H9 (cell line): ENCODE measurements around the gene SLC5A2. TPM values are rescaled to one million over a fixed set of nuclear protein-coding genes. Genes with fewer than 3 reads are reported as not detected.
A peak's percentile ranks its signal among the peaks of the same experiment; 100 is the strongest.

Source experiments
- DNase-seq: peaks from one replicate; pipeline ENCODE4 v3.0.0-alpha.2; 2017
- H2AFZ ChIP-seq: one replicate; pipeline ENCODE4 v1.6.1; 2013; ENCODE audit warnings: mild to moderate bottlenecking, low read length, control low read depth, moderate library complexity
- H2AK5ac ChIP-seq: 2 replicates; pipeline ENCODE4 v1.6.1; 2013; ENCODE audit warnings: low read length, control low read depth, mixed read lengths; ENCODE audit not compliant: insufficient read length
- H2BK120ac ChIP-seq: one replicate; pipeline ENCODE4 v1.6.1; 2013; ENCODE audit warnings: low read depth, mild to moderate bottlenecking, low read length, control low read depth, inconsistent platforms; ENCODE audit not compliant: poor library complexity, severe bottlenecking
- H2BK12ac ChIP-seq: 2 replicates; pipeline ENCODE4 v1.6.1; 2013; ENCODE audit warnings: low read length, control low read depth, mixed read lengths, low read depth; ENCODE audit not compliant: insufficient read length
- H2BK15ac ChIP-seq: 2 replicates; pipeline ENCODE4 v1.6.1; 2013; ENCODE audit warnings: low read depth, low read length, control low read depth
- H2BK20ac ChIP-seq: one replicate; pipeline ENCODE4 v1.6.1; 2013; ENCODE audit warnings: low read depth, mild to moderate bottlenecking, low read length, control low read depth, inconsistent platforms; ENCODE audit not compliant: poor library complexity, severe bottlenecking
- H2BK5ac ChIP-seq: 2 replicates; pipeline ENCODE4 v1.6.1; 2013; ENCODE audit warnings: low read length, control low read depth, mixed read lengths; ENCODE audit not compliant: insufficient read length
- H3K14ac ChIP-seq: 2 replicates; pipeline ENCODE4 v1.6.1; 2013; ENCODE audit warnings: low read length, control low read depth; ENCODE audit not compliant: insufficient read depth
- H3K18ac ChIP-seq: 2 replicates; pipeline ENCODE4 v1.6.1; 2013; ENCODE audit warnings: low read depth, mild to moderate bottlenecking, mixed read lengths, low read length, control low read depth; ENCODE audit not compliant: insufficient read length
- H3K23ac ChIP-seq: 2 replicates; pipeline ENCODE4 v1.6.1; 2013; ENCODE audit warnings: low read length, control low read depth, mixed read lengths, low read depth; ENCODE audit not compliant: insufficient read length
- H3K23me2 ChIP-seq: 2 replicates; pipeline ENCODE4 v1.6.1; 2013; ENCODE audit warnings: low read depth, mild to moderate bottlenecking, mixed read lengths, low read length, control low read depth; ENCODE audit not compliant: insufficient read length, poor library complexity, severe bottlenecking
- H3K27ac ChIP-seq: 2 replicates; pipeline ENCODE4 v1.5.1; 2013; ENCODE audit warnings: low read length, control low read depth, mixed read lengths, low read depth; ENCODE audit not compliant: insufficient read length
- H3K27me3 ChIP-seq: 2 replicates; pipeline ENCODE4 v1.6.1; 2013; ENCODE audit warnings: low read length, control low read depth, inconsistent platforms; ENCODE audit not compliant: insufficient read depth
- H3K4ac ChIP-seq: 2 replicates; pipeline ENCODE4 v1.6.1; 2013; ENCODE audit warnings: low read depth, mild to moderate bottlenecking, control low read depth, inconsistent platforms, low read length, moderate library complexity
- H3K4me1 ChIP-seq: 2 replicates; pipeline ENCODE4 v1.6.1; 2013; ENCODE audit warnings: low read length, control low read depth, inconsistent platforms; ENCODE audit not compliant: insufficient read depth
- H3K4me2 ChIP-seq: 2 replicates; pipeline ENCODE4 v1.6.1; 2013; ENCODE audit warnings: low read length, control low read depth, mixed read lengths; ENCODE audit not compliant: insufficient read length, insufficient read depth
- H3K56ac ChIP-seq: 2 replicates; pipeline ENCODE4 v1.6.1; 2013; ENCODE audit warnings: low read depth, mild to moderate bottlenecking, mixed read lengths, low read length, control low read depth; ENCODE audit not compliant: insufficient read length
- H3K79me1 ChIP-seq: 2 replicates; pipeline ENCODE4 v1.6.1; 2013; ENCODE audit warnings: low read depth, mild to moderate bottlenecking, moderate library complexity, low read length, control low read depth, inconsistent platforms; ENCODE audit not compliant: insufficient read depth, poor library complexity, severe bottlenecking
- H3K79me2 ChIP-seq: 2 replicates; pipeline ENCODE4 v1.6.1; 2013; ENCODE audit warnings: low read length, control low read depth, inconsistent platforms; ENCODE audit not compliant: insufficient read depth
- H3K9ac ChIP-seq: 2 replicates; pipeline ENCODE4 v1.6.1; 2013; ENCODE audit warnings: low read length, control low read depth, mixed read lengths; ENCODE audit not compliant: insufficient read length; ENCODE audit errors: extremely low read depth
- H3K9me3 ChIP-seq: one replicate; pipeline ENCODE4 v1.6.1; 2013; ENCODE audit warnings: low read depth, low read length, inconsistent platforms; ENCODE audit not compliant: control insufficient read depth
- H3T11ph ChIP-seq: one replicate; pipeline ENCODE4 v1.6.1; 2013; ENCODE audit warnings: mild to moderate bottlenecking, low read length, control low read depth, inconsistent platforms
- H4K20me1 ChIP-seq: one replicate; pipeline ENCODE4 v1.6.1; 2013; ENCODE audit not compliant: control insufficient read depth, insufficient read length, insufficient read depth
- H4K5ac ChIP-seq: 2 replicates; pipeline ENCODE4 v1.6.1; 2013; ENCODE audit warnings: low read depth, mild to moderate bottlenecking, mixed read lengths, low read length, control low read depth; ENCODE audit not compliant: insufficient read length
- H4K8ac ChIP-seq: replicated peaks from 2 replicates; pipeline ENCODE4 v1.6.1; 2013; ENCODE audit warnings: low read length, control low read depth, mixed read lengths, low read depth; ENCODE audit not compliant: insufficient read length
- H4K91ac ChIP-seq: 2 replicates; pipeline ENCODE4 v1.6.1; 2013; ENCODE audit warnings: low read depth, mild to moderate bottlenecking, moderate library complexity, mixed read lengths, low read length, control low read depth; ENCODE audit not compliant: insufficient read length
- H3K27ac Mint-ChIP-seq, 3 experiments: 2 replicates in 2 of 3; 3 replicates in 1 of 3; pipeline ENCODE4 v1.8.0; 2020 to 2021; ENCODE audit warnings: mixed read lengths in 3 of 3, mild to moderate bottlenecking in 1 of 3, moderate library complexity in 1 of 3
- H3K27me3 Mint-ChIP-seq: 2 replicates; pipeline ENCODE4 v1.8.0; 2021; ENCODE audit warnings: low read depth, mild to moderate bottlenecking, moderate library complexity, mixed read lengths
- H3K36me3 Mint-ChIP-seq, 3 experiments: 2 replicates in 2 of 3; 3 replicates in 1 of 3; pipeline ENCODE4 v1.8.0; 2020 to 2021; ENCODE audit warnings: low read depth in 3 of 3, mixed read lengths in 3 of 3; ENCODE audit not compliant: insufficient read depth in 1 of 3
- H3K4me1 Mint-ChIP-seq, 2 experiments: 2 replicates each; pipeline ENCODE4 v1.8.0; 2020; ENCODE audit warnings: mixed read lengths in 2 of 2
- H3K4me3 Mint-ChIP-seq, 2 experiments: 2 replicates in 1 of 2; 3 replicates in 1 of 2; pipeline ENCODE4 v1.8.0; 2020 to 2021; ENCODE audit warnings: mild to moderate bottlenecking in 2 of 2, mixed read lengths in 2 of 2, moderate library complexity in 1 of 2
- H3K9me3 Mint-ChIP-seq, 2 experiments: 2 replicates in 1 of 2; 3 replicates in 1 of 2; pipeline ENCODE4 v1.8.0; 2020; ENCODE audit warnings: mild to moderate bottlenecking in 2 of 2, mixed read lengths in 2 of 2, moderate library complexity in 1 of 2
- CTCF ChIP-seq: fragments of 200-600 bp; sonication (generic); conservative IDR thresholded peaks from 3 replicates; pipeline ENCODE4 v1.8.0; 2021; ENCODE audit warnings: antibody characterized with exemption, mild to moderate bottlenecking
- WGBS: extraction: QIAGEN DNeasy Blood & Tissue Kit; methylation state at CpG from one replicate; pipeline ENCODE4 v1.1.7; 2013; ENCODE audit warnings: missing lambda C conversion rate, low lambda C conversion rate, mixed read lengths; ENCODE audit not compliant: insufficient read length; ENCODE audit errors: extremely low coverage; 5-methylcytosine and 5-hydroxymethylcytosine counted together
- total RNA-seq: library from RNA; stranded (reverse); gene quantifications from 2 replicates; pipeline ENCODE4 v1.2.1, GENCODE V29; 2021

SLC5A2 gene
- total RNA-seq, 1 experiment from 2014 or later: 0.52 TPM

GRCh38 chr16:31458844-31459686 lies 23.9 kb upstream of the SLC5A2 start, which contains the start of gene ARMC5:
ARMC5 (plus strand) TSS chr16:31459501; CDS start chr16:31459525, 24 bp downstream.
- Histone ChIP-seq H2BK20ac (no peak within 1 kb of the TSS), H3K4me2 (peak within 1 kb of the TSS; percentile 88), H4K5ac (no peak within 1 kb of the TSS), H2AFZ (no peak within 1 kb of the TSS), H4K91ac (no peak within 1 kb of the TSS), H2BK12ac (no peak within 1 kb of the TSS), H3K23me2 (peaks cover 8% of the 10 kb centered on the region), H4K8ac (no peak within 1 kb of the TSS), H3K56ac (no peak within 1 kb of the TSS), H3K27ac (peak within 1 kb of the TSS; percentile 42), H2BK5ac (no peak within 1 kb of the TSS), H2AK5ac (no peak within 1 kb of the TSS), H3K79me2 (no peaks in the 10 kb centered on the region; the same call in 1 of the 2 replicates), H3K4me1 (peaks cover 2% of the 10 kb centered on the region; the same call in 1 of the 2 replicates), H2BK15ac (no peak within 1 kb of the TSS), H2BK120ac (no peak within 1 kb of the TSS), H3K4ac (no peak within 1 kb of the TSS), H3K18ac (peak within 1 kb of the TSS; percentile 95), H3K23ac (no peak within 1 kb of the TSS), H3K27me3 (no peaks in the 10 kb centered on the region), H3K14ac (peak within 1 kb of the TSS; percentile 99), H3T11ph (no peak within 1 kb of the TSS), H3K9me3 (no peaks in the 10 kb centered on the region), H4K20me1 (no peaks in the 10 kb centered on the region), H3K9ac (peak within 1 kb of the TSS; percentile 90), H3K79me1 (peaks cover 4% of the 10 kb centered on the region)
- peaks cover 20 to 28% of the 10 kb centered on the region in 2 experiments for H3K4me1 Mint-ChIP-seq
- no peaks in the 10 kb centered on the region for H3K27me3 Mint-ChIP-seq
- peak; percentile 98 for DNase-seq
- H3K27ac Mint-ChIP-seq: peak within 1 kb of the TSS; percentile 97 to 98 (median 98)
- peak; percentile 61 for TF ChIP-seq CTCF
- H3K9me3 Mint-ChIP-seq: peaks cover 0 to 2% of the 10 kb centered on the region in 2 experiments; a peak in 1 of 5 replicates
- peak within 1 kb of the TSS; percentile 82 to 92 for H3K4me3 Mint-ChIP-seq
- peaks cover 2 to 20% (median 14%) of the 10 kb centered on the region in 3 experiments; a peak in 6 of 7 replicates for H3K36me3 Mint-ChIP-seq
- WGBS: no CpG with 5 or more reads among the region's 91 CpGs
